ENCODE results near the gene FBXL16. TPM values are rescaled to one million over a fixed set of nuclear protein-coding genes. Genes with fewer than 3 reads are reported as not detected.
A peak's percentile ranks its signal among the peaks of the same experiment; 100 is the strongest.

FBXL16 gene
- polyA plus RNA-seq, 2 donors = 8.0 to 13.0 TPM

- 60% methylated on average over 54 to 55 of the region's 55 CpGs for WGBS, 2 donors
- H3K4me1 ChIP-seq (ENCODE audit: control insufficient read depth in 2 of 2, insufficient read depth in 2 of 2, low read length in 1 of 2) = peaks cover 5 to 22% of the 10 kb centered on the region in 2 donors
- no peak overlapping the region for H3K4me3 ChIP-seq (ENCODE audit: low read depth in 1 of 2, low read length in 2 of 2)
- H3K27me3 ChIP-seq (ENCODE audit: control insufficient read depth in 1 of 2, insufficient read depth in 2 of 2, low read length in 2 of 2) = peaks cover 0 to 8% of the 10 kb centered on the region in 2 donors
- peaks cover 0 to 26% of the 10 kb centered on the region in 2 donors for H3K36me3 ChIP-seq (ENCODE audit: control insufficient read depth in 2 of 2, insufficient read depth in 2 of 2, low read length in 1 of 2)
- no peaks in the 10 kb centered on the region for H3K9me3 ChIP-seq (ENCODE audit: control insufficient read depth in 2 of 2, insufficient read depth in 1 of 2, low read depth in 1 of 2, low read length in 1 of 2)
- H3K27ac ChIP-seq (ENCODE audit: low read depth in 2 of 2, low read length in 1 of 2) = no peak overlapping the region
These were observed 23.5 kb upstream of the FBXL16 start for GRCh38 chr16:728890-729744.

DNA sequence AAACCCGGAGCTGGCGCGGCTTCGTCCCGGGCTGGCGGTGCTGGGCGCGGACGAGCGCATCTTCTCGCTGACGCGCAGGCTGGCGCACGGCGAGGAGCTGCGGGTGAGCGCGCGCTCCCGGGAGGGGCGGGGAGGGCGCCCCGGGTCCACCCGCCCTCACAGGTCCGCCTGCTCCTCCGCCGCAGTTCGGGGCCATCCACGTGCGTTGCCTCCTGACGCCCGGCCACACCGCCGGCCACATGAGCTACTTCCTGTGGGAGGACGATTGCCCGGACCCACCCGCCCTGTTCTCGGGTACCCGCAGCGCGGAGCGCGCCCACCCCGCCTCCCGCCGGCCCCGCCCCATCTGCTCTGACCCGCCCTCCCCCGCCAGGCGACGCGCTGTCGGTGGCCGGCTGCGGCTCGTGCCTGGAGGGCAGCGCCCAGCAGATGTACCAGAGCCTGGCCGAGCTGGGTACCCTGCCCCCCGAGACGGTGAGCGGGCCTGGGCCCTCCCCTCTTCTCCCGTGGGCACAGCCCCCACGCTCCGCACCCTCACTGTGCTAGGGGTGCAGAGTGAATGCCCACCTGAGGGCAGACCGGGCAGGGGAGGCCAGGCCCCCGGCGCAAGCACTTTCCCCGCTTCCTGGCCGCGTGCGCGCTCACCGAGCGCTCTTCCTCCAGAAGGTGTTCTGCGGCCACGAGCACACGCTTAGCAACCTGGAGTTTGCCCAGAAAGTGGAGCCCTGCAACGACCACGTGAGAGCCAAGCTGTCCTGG is 22.7 kb upstream of the FBXL16 start:
- 1% methylated on average over 27 to 80 of the region's 80 CpGs for WGBS, 2 donors
- Histone ChIP-seq H3K27ac (ENCODE audit: low read depth in 2 of 2, low read length in 1 of 2) (no peak overlapping the region), H3K9me3 (ENCODE audit: control insufficient read depth in 2 of 2, insufficient read depth in 1 of 2, low read depth in 1 of 2, low read length in 1 of 2) (no peaks in the 10 kb centered on the region), H3K27me3 (ENCODE audit: control insufficient read depth in 1 of 2, insufficient read depth in 2 of 2, low read length in 2 of 2) (peaks cover 0 to 8% of the 10 kb centered on the region in 2 donors), H3K4me3 (ENCODE audit: low read depth in 1 of 2, low read length in 2 of 2) (peak overlapping the region; percentile 26 to 34), H3K36me3 (ENCODE audit: control insufficient read depth in 2 of 2, insufficient read depth in 2 of 2, low read length in 1 of 2) (peaks cover 0 to 18% of the 10 kb centered on the region in 2 donors), H3K4me1 (ENCODE audit: control insufficient read depth in 2 of 2, insufficient read depth in 2 of 2, low read length in 1 of 2) (peaks cover 5 to 22% of the 10 kb centered on the region in 2 donors)

GRCh38 chr16:727291-727977 is 21.8 kb upstream of the FBXL16 start:
- Histone ChIP-seq H3K4me1 (ENCODE audit: control insufficient read depth in 2 of 2, insufficient read depth in 2 of 2, low read length in 1 of 2) (peaks cover 5 to 22% of the 10 kb centered on the region in 2 donors), H3K36me3 (ENCODE audit: control insufficient read depth in 2 of 2, insufficient read depth in 2 of 2, low read length in 1 of 2) (peaks cover 0 to 14% of the 10 kb centered on the region in 2 donors), H3K27ac (ENCODE audit: low read depth in 2 of 2, low read length in 1 of 2) (peak overlapping the region in 1 of 2 donors; percentile 49), H3K9me3 (ENCODE audit: control insufficient read depth in 2 of 2, insufficient read depth in 1 of 2, low read depth in 1 of 2, low read length in 1 of 2) (no peaks in the 10 kb centered on the region), H3K27me3 (ENCODE audit: control insufficient read depth in 1 of 2, insufficient read depth in 2 of 2, low read length in 2 of 2) (peaks cover 0 to 8% of the 10 kb centered on the region in 2 donors), H3K4me3 (ENCODE audit: low read depth in 1 of 2, low read length in 2 of 2) (peak overlapping the region; percentile 34 to 43)
- WGBS, 2 donors = 1% methylated on average over 56 to 61 of the region's 61 CpGs

GRCh38 chr16:726438-727290 is 21.1 kb upstream of the FBXL16 start, which contains the start of the genes CCDC78 and HAGHL:
Gene CCDC78 (minus strand): TSS chr16:726443. CDS start chr16:726367, 76 bp downstream.
Gene HAGHL (plus strand): TSS chr16:727106. CDS start chr16:727510, 404 bp downstream.
- H3K4me3 ChIP-seq (ENCODE audit: low read depth in 1 of 2, low read length in 2 of 2) = peak within 1 kb of the TSS; percentile 34 to 43
- peak within 1 kb of the TSS in 1 of 2 donors; percentile 49 for H3K27ac ChIP-seq (ENCODE audit: low read depth in 2 of 2, low read length in 1 of 2)
- WGBS, 2 donors = 2 to 3% methylated on average over 71 to 88 of the region's 88 CpGs
- H3K4me1 ChIP-seq (ENCODE audit: control insufficient read depth in 2 of 2, insufficient read depth in 2 of 2, low read length in 1 of 2) = peaks cover 8 to 27% of the 10 kb centered on the region in 2 donors
- H3K27me3 ChIP-seq (ENCODE audit: control insufficient read depth in 1 of 2, insufficient read depth in 2 of 2, low read length in 2 of 2) = peaks cover 0 to 8% of the 10 kb centered on the region in 2 donors
- no peaks in the 10 kb centered on the region for H3K9me3 ChIP-seq (ENCODE audit: control insufficient read depth in 2 of 2, insufficient read depth in 1 of 2, low read depth in 1 of 2, low read length in 1 of 2)
- H3K36me3 ChIP-seq (ENCODE audit: control insufficient read depth in 2 of 2, insufficient read depth in 2 of 2, low read length in 1 of 2) = peaks cover 0 to 11% of the 10 kb centered on the region in 2 donors

GRCh38 chr16:726188-726437 is 20.5 kb upstream of the FBXL16 start:
- H3K9me3 ChIP-seq (ENCODE audit: control insufficient read depth in 2 of 2, insufficient read depth in 1 of 2, low read depth in 1 of 2, low read length in 1 of 2) = no peaks in the 10 kb centered on the region
- H3K4me1 ChIP-seq (ENCODE audit: control insufficient read depth in 2 of 2, insufficient read depth in 2 of 2, low read length in 1 of 2) = peaks cover 10 to 32% of the 10 kb centered on the region in 2 donors
- H3K27ac ChIP-seq (ENCODE audit: low read depth in 2 of 2, low read length in 1 of 2) = no peak overlapping the region
- 19 to 23% methylated on average over 9 of the region's 9 CpGs for WGBS, 2 donors
- peaks cover 0 to 8% of the 10 kb centered on the region in 2 donors for H3K27me3 ChIP-seq (ENCODE audit: control insufficient read depth in 1 of 2, insufficient read depth in 2 of 2, low read length in 2 of 2)
- no peak overlapping the region for H3K4me3 ChIP-seq (ENCODE audit: low read depth in 1 of 2, low read length in 2 of 2)
- H3K36me3 ChIP-seq (ENCODE audit: control insufficient read depth in 2 of 2, insufficient read depth in 2 of 2, low read length in 1 of 2) = peaks cover 0 to 6% of the 10 kb centered on the region in 2 donors

GRCh38 chr16:725463-726187 is 20.0 kb upstream of the FBXL16 start:
- Histone ChIP-seq H3K27ac (ENCODE audit: low read depth in 2 of 2, low read length in 1 of 2) (no peak overlapping the region), H3K36me3 (ENCODE audit: control insufficient read depth in 2 of 2, insufficient read depth in 2 of 2, low read length in 1 of 2) (peaks cover 0 to 1% of the 10 kb centered on the region in 2 donors), H3K4me3 (ENCODE audit: low read depth in 1 of 2, low read length in 2 of 2) (no peak overlapping the region), H3K4me1 (ENCODE audit: control insufficient read depth in 2 of 2, insufficient read depth in 2 of 2, low read length in 1 of 2) (peaks cover 10 to 32% of the 10 kb centered on the region in 2 donors), H3K9me3 (ENCODE audit: control insufficient read depth in 2 of 2, insufficient read depth in 1 of 2, low read depth in 1 of 2, low read length in 1 of 2) (no peaks in the 10 kb centered on the region), H3K27me3 (ENCODE audit: control insufficient read depth in 1 of 2, insufficient read depth in 2 of 2, low read length in 2 of 2) (peaks cover 0 to 8% of the 10 kb centered on the region in 2 donors)
- 60 to 62% methylated on average over 23 of the region's 23 CpGs for WGBS, 2 donors

- Histone ChIP-seq H3K27me3 (ENCODE audit: control insufficient read depth in 1 of 2, insufficient read depth in 2 of 2, low read length in 2 of 2) (peaks cover 0 to 8% of the 10 kb centered on the region in 2 donors), H3K4me3 (ENCODE audit: low read depth in 1 of 2, low read length in 2 of 2) (no peak overlapping the region), H3K27ac (ENCODE audit: low read depth in 2 of 2, low read length in 1 of 2) (no peak overlapping the region), H3K36me3 (ENCODE audit: control insufficient read depth in 2 of 2, insufficient read depth in 2 of 2, low read length in 1 of 2) (no peaks in the 10 kb centered on the region), H3K9me3 (ENCODE audit: control insufficient read depth in 2 of 2, insufficient read depth in 1 of 2, low read depth in 1 of 2, low read length in 1 of 2) (no peaks in the 10 kb centered on the region), H3K4me1 (ENCODE audit: control insufficient read depth in 2 of 2, insufficient read depth in 2 of 2, low read length in 1 of 2) (peaks cover 14 to 35% of the 10 kb centered on the region in 2 donors)
- WGBS, 2 donors = 63 to 75% methylated on average over 6 to 7 of the region's 7 CpGs
These were observed 19.4 kb upstream of the FBXL16 start for GRCh38 chr16:725041-725376.

DNA sequence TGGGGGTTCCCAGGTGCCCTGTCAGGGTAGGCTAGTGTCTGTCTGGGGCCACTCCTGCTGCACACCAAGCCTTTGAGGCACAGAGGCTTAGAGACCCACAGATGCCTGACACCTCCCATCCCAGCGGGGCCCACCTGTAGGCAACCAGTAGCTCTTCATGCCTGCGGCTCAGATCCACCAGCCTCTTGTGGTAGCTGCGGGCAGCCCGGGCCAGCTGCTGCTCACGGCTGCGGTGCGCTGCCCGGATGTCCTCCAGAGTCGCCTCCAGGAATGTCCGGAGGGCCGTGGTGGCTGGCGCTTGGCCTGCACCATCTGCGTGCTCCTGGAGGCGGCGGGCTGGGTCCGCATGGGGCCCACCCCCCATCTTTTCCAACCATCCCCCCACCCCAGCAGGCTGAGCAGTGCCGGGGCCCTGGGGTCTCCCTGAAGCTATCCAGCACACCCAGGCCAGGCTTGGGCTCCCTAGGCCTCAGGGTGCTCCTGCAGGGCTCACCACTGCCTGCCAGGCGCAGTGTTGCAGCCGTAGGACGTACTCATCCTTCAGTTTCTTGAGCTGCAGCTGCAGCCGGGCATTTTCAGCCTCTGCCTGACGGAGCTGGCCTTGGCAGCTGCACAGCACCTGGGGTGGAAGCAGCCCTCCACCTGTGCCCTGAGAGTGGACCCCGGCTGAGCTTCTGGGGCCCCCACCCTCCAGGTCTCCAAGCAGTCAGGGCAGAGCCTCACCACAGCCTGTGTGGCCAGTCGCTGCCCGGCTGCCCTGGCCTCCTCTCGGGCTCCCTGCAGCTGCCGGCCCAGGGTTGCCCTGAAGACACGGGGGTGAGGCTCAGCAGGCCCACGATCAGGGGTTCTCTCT is 18.8 kb upstream of the FBXL16 start:
- Histone ChIP-seq H3K9me3 (ENCODE audit: control insufficient read depth in 2 of 2, insufficient read depth in 1 of 2, low read depth in 1 of 2, low read length in 1 of 2) (no peaks in the 10 kb centered on the region), H3K4me3 (ENCODE audit: low read depth in 1 of 2, low read length in 2 of 2) (no peak overlapping the region), H3K4me1 (ENCODE audit: control insufficient read depth in 2 of 2, insufficient read depth in 2 of 2, low read length in 1 of 2) (peaks cover 14 to 38% of the 10 kb centered on the region in 2 donors), H3K27me3 (ENCODE audit: control insufficient read depth in 1 of 2, insufficient read depth in 2 of 2, low read length in 2 of 2) (peaks cover 0 to 8% of the 10 kb centered on the region in 2 donors), H3K27ac (ENCODE audit: low read depth in 2 of 2, low read length in 1 of 2) (no peak overlapping the region), H3K36me3 (ENCODE audit: control insufficient read depth in 2 of 2, insufficient read depth in 2 of 2, low read length in 1 of 2) (no peaks in the 10 kb centered on the region)
- WGBS, 2 donors = 63 to 68% methylated on average over 29 of the region's 29 CpGs
